H1 (cell line): Measurements from ENCODE around the gene EBF3. TPM values are rescaled to one million over a fixed set of nuclear protein-coding genes. Genes with fewer than 3 reads are reported as not detected.

ENCODE experiments used
- CHD7 ChIP-seq: fragments of 300-600 bp; sonication (generic); IDR thresholded peaks from 2 replicates; pipeline ENCODE4 v1.7.1; 2012; ENCODE audit warnings: low read length, moderate library complexity, mild to moderate bottlenecking, inconsistent platforms; ENCODE audit not compliant: insufficient replicate concordance
- polyA plus RNA-seq, 7 experiments: library from polyadenylated mRNA; depleted of rRNA in 3 of 7; stranded (reverse) in 5 of 7; unstranded in 2 of 7; fragments of >200 nt in 5 of 7; fragments of 200-250 nt in 2 of 7; gene quantifications; 1 replicate in 5 of 7; 2 replicates in 1 of 7; 4 replicates in 1 of 7; pipeline versions ENCODE4 v1.2.1 to v1.2.3, GENCODE V29; 2011 to 2013; ENCODE audit warnings: missing spikeins in 2 of 7, mixed read lengths in 2 of 7
- total RNA-seq: library from RNA; stranded (reverse); fragmentation: NEBNext Ultra II Directional; extraction: Animal tissue kit (Norgen Biotek cat#: 25700); gene quantifications from 2 replicates; pipeline ENCODE4 v1.2.1, GENCODE V29; 2021

Gene EBF3
- total and polyA plus RNA-seq, 2 of the 8 experiments (the other 6 are each of a cell fraction or from before 2014, with no cell fraction given), result 0.08 to 0.26 TPM

- TF ChIP-seq CHD7, result no peak
Observed at GRCh38 chr10:129833468-129833950, 130.6 kb downstream of the EBF3 start (continued).
